ENCODE results near the gene PRPS1L1.

- TF ChIP-seq CTCF (IDR thresholded peaks at IDR 0.05; ENCODE audit: low read length) (no peak), EZH2 (optimal IDR thresholded peaks at IDR 0.05; ENCODE audit: low read depth, low read length) (no peak), EZH2phosphoT487 (IDR thresholded peaks at IDR 0.05; ENCODE audit: low read length) (no peak)
Observed at GRCh38 chr7:18068745-18069144, 41.1 kb upstream of the PRPS1L1 start.

Data from MM.1S (cell line).